T-helper 1 cell treated with Interleukin-12 subunit alpha and Interleukin-12 subunit beta and Interleukin-4 antibody, amounts not matched to agents 30 μg/mL and 1 μg/mL, for 36 hours (primary cell): Measurements from ENCODE around the gene CTSH.

ENCODE experiments used
- H3K27ac Mint-ChIP-seq: one replicate; pipeline ENCODE4 v1.8.0; 2021; ENCODE audit warnings: mild to moderate bottlenecking, mixed read lengths
- H3K27me3 Mint-ChIP-seq: one replicate; pipeline ENCODE4 v1.8.0; 2021; ENCODE audit warnings: low read depth, mixed read lengths
- H3K36me3 Mint-ChIP-seq: one replicate; pipeline ENCODE4 v1.8.0; 2021; ENCODE audit warnings: low read depth, mixed read lengths
- H3K4me1 Mint-ChIP-seq: one replicate; pipeline ENCODE4 v1.8.0; 2021; ENCODE audit warnings: low read depth, mixed read lengths
- H3K4me3 Mint-ChIP-seq: one replicate; pipeline ENCODE4 v1.8.0; 2021; ENCODE audit warnings: mild to moderate bottlenecking, moderate library complexity, mixed read lengths
- H3K9me3 Mint-ChIP-seq: one replicate; pipeline ENCODE4 v1.8.0; 2021; ENCODE audit warnings: mixed read lengths

Gene CTSH

GRCh38 chr15:78983146-78983918 is 38.5 kb upstream of the CTSH start:
- H3K36me3 Mint-ChIP-seq, result no peaks in the 10 kb centered on the region
- H3K27ac Mint-ChIP-seq, result no peak overlapping the region
- H3K9me3 Mint-ChIP-seq, result no peaks in the 10 kb centered on the region
- peaks cover 10% of the 10 kb centered on the region for H3K27me3 Mint-ChIP-seq
- no peak overlapping the region for H3K4me3 Mint-ChIP-seq
- H3K4me1 Mint-ChIP-seq, result peaks cover 10% of the 10 kb centered on the region

GRCh38 chr15:78982736-78983135 is 37.9 kb upstream of the CTSH start:
- H3K4me3 Mint-ChIP-seq, result no peak overlapping the region
- H3K36me3 Mint-ChIP-seq, result no peaks in the 10 kb centered on the region
- H3K27me3 Mint-ChIP-seq, result peaks cover 8% of the 10 kb centered on the region
- H3K4me1 Mint-ChIP-seq, result peaks cover 9% of the 10 kb centered on the region
- H3K9me3 Mint-ChIP-seq, result no peaks in the 10 kb centered on the region
- H3K27ac Mint-ChIP-seq, result no peak overlapping the region

GRCh38 chr15:78981532-78982313 is 36.9 kb upstream of the CTSH start:
- Mint-ChIP-seq H3K36me3 (peaks cover 2% of the 10 kb centered on the region), H3K4me3 (no peak overlapping the region), H3K27me3 (peaks cover 5% of the 10 kb centered on the region), H3K27ac (no peak overlapping the region), H3K4me1 (peaks cover 16% of the 10 kb centered on the region), H3K9me3 (no peaks in the 10 kb centered on the region)

DNA sequence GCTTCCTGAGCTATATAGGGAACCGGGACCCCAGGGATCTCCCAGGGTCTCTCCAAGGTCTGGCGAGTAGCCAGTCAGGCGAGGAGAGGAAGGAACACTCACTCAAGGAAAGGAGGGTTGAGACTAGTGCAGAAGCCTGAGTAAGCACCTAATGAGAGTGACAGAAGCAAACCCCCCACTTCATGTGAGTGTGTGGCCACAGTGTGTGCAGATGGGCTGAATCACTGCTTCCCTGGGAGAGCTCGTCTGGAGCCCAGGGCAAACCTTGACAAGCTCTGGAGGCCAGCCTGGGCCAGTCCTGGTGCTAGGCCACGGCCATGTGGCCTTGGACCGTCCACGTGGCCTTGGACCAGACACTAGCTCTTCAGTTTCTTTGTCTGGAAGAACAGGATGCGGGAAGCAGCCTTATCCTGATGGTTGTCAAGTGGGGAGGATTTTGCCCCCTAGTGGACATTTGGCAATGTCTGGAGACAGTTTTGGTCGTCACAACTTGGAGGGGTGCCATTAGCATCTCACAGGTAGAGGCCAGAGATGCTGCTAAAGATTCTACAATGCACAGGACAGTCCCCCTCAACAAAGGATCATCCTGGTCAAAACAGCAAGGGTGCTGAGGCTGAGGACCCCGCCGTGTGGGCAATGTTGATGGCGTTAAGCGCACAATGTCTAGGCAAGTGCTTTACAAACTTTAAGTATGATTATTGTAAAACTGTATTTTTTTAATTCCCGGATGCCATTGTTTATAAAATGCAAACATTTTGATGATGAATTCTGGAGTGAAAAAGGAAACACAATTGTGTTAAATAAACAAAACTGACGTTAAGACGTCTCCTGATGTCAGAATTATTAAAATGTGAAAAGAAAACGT is 34.8 kb upstream of the CTSH start:
- Mint-ChIP-seq H3K36me3 (peaks cover 2% of the 10 kb centered on the region), H3K9me3 (no peaks in the 10 kb centered on the region), H3K27ac (no peak overlapping the region), H3K4me1 (peaks cover 19% of the 10 kb centered on the region), H3K27me3 (peaks cover 5% of the 10 kb centered on the region), H3K4me3 (no peak overlapping the region)

- Mint-ChIP-seq H3K4me3 (no peak overlapping the region), H3K4me1 (peaks cover 19% of the 10 kb centered on the region)
Measured at GRCh38 chr15:78978601-78979179, 33.8 kb upstream of the CTSH start.

DNA sequence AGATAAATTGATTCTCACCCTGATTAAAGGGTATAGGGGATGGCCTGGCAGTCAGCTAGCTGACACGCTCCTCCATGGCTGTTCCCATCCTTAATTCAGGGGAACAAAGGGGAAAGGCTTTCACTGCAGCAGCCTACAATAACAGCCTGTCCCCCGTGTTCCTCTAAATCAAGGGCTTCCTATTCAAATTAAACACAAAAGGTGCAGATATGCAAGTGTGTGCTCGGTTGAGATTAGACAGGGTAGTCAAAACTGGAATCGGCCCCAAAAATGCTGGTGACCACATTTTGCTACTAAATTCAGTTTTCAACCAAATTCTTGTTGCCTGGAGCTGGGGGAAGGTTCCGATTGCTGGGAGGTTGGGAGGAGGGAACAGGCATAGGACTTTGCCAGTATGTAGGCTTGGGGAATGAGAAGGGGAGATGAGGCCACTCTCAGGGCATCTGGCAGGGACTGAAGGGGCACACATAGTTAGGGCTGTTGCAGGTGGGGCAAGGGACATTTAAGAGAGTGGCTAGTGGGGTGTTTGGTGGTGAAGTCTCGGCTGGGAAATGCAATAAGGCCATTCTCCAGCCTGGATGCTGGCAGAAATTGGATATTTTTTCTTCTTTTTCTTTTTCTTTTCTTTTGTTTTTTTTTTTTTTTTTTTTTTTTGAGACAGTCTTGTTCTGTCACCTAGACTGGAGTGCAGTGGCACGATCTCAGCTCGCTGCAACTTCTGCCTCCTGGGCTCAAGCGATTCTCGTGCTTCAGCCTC is 32.9 kb upstream of the CTSH start:
- peak overlapping the region; percentile 87 for H3K27ac Mint-ChIP-seq
- H3K4me3 Mint-ChIP-seq, result peak overlapping the region; percentile 45
- H3K9me3 Mint-ChIP-seq, result no peaks in the 10 kb centered on the region
- peaks cover 2% of the 10 kb centered on the region for H3K36me3 Mint-ChIP-seq
- peaks cover 19% of the 10 kb centered on the region for H3K4me1 Mint-ChIP-seq
- no peaks in the 10 kb centered on the region for H3K27me3 Mint-ChIP-seq

More at GRCh38 chr15:78978601-78979179, 33.8 kb upstream of the CTSH start:
- peaks cover 1% of the 10 kb centered on the region for H3K27me3 Mint-ChIP-seq
- no peaks in the 10 kb centered on the region for H3K9me3 Mint-ChIP-seq
- H3K27ac Mint-ChIP-seq, result no peak overlapping the region
- peaks cover 2% of the 10 kb centered on the region for H3K36me3 Mint-ChIP-seq

- peak overlapping the region; percentile 87 for H3K27ac Mint-ChIP-seq
- no peaks in the 10 kb centered on the region for H3K9me3 Mint-ChIP-seq
- peaks cover 2% of the 10 kb centered on the region for H3K36me3 Mint-ChIP-seq
- H3K27me3 Mint-ChIP-seq, result no peaks in the 10 kb centered on the region
- H3K4me1 Mint-ChIP-seq, result peaks cover 19% of the 10 kb centered on the region
- peak overlapping the region; percentile 45 for H3K4me3 Mint-ChIP-seq
Measured at GRCh38 chr15:78977091-78977571, 32.3 kb upstream of the CTSH start.

- H3K9me3 Mint-ChIP-seq, result no peaks in the 10 kb centered on the region
- no peak overlapping the region for H3K4me3 Mint-ChIP-seq
- H3K27me3 Mint-ChIP-seq, result no peaks in the 10 kb centered on the region
- H3K36me3 Mint-ChIP-seq, result peaks cover 2% of the 10 kb centered on the region
- peaks cover 19% of the 10 kb centered on the region for H3K4me1 Mint-ChIP-seq
- H3K27ac Mint-ChIP-seq, result peak overlapping the region; percentile 87
Measured at GRCh38 chr15:78976691-78977090, 31.8 kb upstream of the CTSH start.

GRCh38 chr15:78974272-78974918 is 29.5 kb upstream of the CTSH start:
- Mint-ChIP-seq H3K27me3 (peaks cover 7% of the 10 kb centered on the region), H3K4me3 (no peak overlapping the region), H3K27ac (no peak overlapping the region), H3K4me1 (peaks cover 19% of the 10 kb centered on the region), H3K36me3 (peaks cover 2% of the 10 kb centered on the region), H3K9me3 (no peaks in the 10 kb centered on the region)

- Mint-ChIP-seq H3K4me3 (no peak overlapping the region), H3K36me3 (no peaks in the 10 kb centered on the region), H3K9me3 (no peaks in the 10 kb centered on the region), H3K27me3 (peaks cover 11% of the 10 kb centered on the region), H3K4me1 (no peaks in the 10 kb centered on the region), H3K27ac (no peak overlapping the region)
Measured at GRCh38 chr15:78969687-78970349, 25.0 kb upstream of the CTSH start.

GRCh38 chr15:78968539-78969271 is 23.9 kb upstream of the CTSH start:
- Mint-ChIP-seq H3K4me3 (no peak overlapping the region), H3K36me3 (no peaks in the 10 kb centered on the region), H3K9me3 (no peaks in the 10 kb centered on the region), H3K27ac (no peak overlapping the region), H3K27me3 (peaks cover 11% of the 10 kb centered on the region), H3K4me1 (no peaks in the 10 kb centered on the region)

GRCh38 chr15:78968114-78968513 is 23.3 kb upstream of the CTSH start:
- H3K36me3 Mint-ChIP-seq, result no peaks in the 10 kb centered on the region
- H3K27me3 Mint-ChIP-seq, result peaks cover 11% of the 10 kb centered on the region
- no peak overlapping the region for H3K27ac Mint-ChIP-seq

More at GRCh38 chr15:78968114-78968513, 23.3 kb upstream of the CTSH start:
- H3K4me1 Mint-ChIP-seq, result no peaks in the 10 kb centered on the region
- no peak overlapping the region for H3K4me3 Mint-ChIP-seq
- no peaks in the 10 kb centered on the region for H3K9me3 Mint-ChIP-seq
